ENCODE measurements around the gene ERP44. TPM values are rescaled to one million over a fixed set of nuclear protein-coding genes. Genes with fewer than 3 reads are reported as not detected.

Gene ERP44
- total RNA-seq, 1 donor from 2014 or later, result 27.0 TPM

DNA sequence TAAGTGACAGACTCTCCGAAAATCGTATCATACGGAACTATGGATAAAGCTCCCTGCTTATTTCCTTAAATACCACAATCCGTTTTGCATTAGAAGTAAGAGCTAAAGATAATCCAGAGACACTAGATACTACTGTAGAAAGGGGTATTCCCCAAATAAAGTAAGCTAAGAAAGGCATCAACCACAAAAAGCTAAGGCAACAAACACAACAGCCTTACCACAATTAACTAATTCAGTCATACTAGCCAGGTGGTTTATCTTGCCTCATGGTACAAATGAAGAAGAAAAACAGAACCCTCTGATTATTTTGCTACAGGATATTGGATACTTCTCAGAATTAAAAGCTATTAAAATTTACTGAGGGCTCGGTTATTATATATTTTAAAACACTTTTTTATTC, 14.1 kb downstream of the ERP44 start:
- H3K9ac ChIP-seq (ENCODE audit: low read length), result no peak overlapping the region
- H3K79me2 ChIP-seq (ENCODE audit: insufficient read depth, low read length), result peaks cover 70% of the 10 kb centered on the region
- H3K27ac ChIP-seq (ENCODE audit: low read depth, low read length), result no peak overlapping the region
- H3K9me3 ChIP-seq (ENCODE audit: insufficient read depth, low read depth, low read length), result no peaks in the 10 kb centered on the region
- Mint-ChIP-seq H3K4me3 (ENCODE audit: unreplicated experiment) (no peak overlapping the region), H3K4me1 (ENCODE audit: low read depth, unreplicated experiment) (peaks cover 36% of the 10 kb centered on the region), H3K36me3 (ENCODE audit: low read depth, unreplicated experiment) (no peaks in the 10 kb centered on the region), H3K27ac (ENCODE audit: unreplicated experiment) (no peak overlapping the region), H3K27me3 (ENCODE audit: low read depth, unreplicated experiment) (no peaks in the 10 kb centered on the region), H3K9me3 (ENCODE audit: unreplicated experiment) (no peaks in the 10 kb centered on the region)
- H4K20me1 ChIP-seq (ENCODE audit: insufficient read depth, low read length), result peaks cover 97% of the 10 kb centered on the region
- H3K36me3 ChIP-seq (ENCODE audit: insufficient read depth, low read length), result no peaks in the 10 kb centered on the region
- TF ChIP-seq, protein P1, sequence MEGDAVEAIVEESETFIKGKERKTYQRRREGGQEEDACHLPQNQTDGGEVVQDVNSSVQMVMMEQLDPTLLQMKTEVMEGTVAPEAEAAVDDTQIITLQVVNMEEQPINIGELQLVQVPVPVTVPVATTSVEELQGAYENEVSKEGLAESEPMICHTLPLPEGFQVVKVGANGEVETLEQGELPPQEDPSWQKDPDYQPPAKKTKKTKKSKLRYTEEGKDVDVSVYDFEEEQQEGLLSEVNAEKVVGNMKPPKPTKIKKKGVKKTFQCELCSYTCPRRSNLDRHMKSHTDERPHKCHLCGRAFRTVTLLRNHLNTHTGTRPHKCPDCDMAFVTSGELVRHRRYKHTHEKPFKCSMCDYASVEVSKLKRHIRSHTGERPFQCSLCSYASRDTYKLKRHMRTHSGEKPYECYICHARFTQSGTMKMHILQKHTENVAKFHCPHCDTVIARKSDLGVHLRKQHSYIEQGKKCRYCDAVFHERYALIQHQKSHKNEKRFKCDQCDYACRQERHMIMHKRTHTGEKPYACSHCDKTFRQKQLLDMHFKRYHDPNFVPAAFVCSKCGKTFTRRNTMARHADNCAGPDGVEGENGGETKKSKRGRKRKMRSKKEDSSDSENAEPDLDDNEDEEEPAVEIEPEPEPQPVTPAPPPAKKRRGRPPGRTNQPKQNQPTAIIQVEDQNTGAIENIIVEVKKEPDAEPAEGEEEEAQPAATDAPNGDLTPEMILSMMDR (IDR thresholded peaks at IDR 0.05; ENCODE audit: insufficient read depth, low read depth, low read length), result no peak
- TF ChIP-seq EZH2 (IDR thresholded peaks at IDR 0.05; ENCODE audit: insufficient read depth, low read length), result no peak
- DNase-seq (ENCODE audit: low read depth) (no peak), FAIRE-seq (no peak)
- H2AFZ ChIP-seq (ENCODE audit: low read depth, low read length), result no peak overlapping the region
- peaks cover 5% of the 10 kb centered on the region for H3K27me3 ChIP-seq (ENCODE audit: insufficient read depth, low read length)
- H3K4me2 ChIP-seq (ENCODE audit: low read length), result no peak overlapping the region
- H3K4me3 ChIP-seq (ENCODE audit: insufficient read depth, low read depth, low read length), result no peak overlapping the region
- H3K4me1 ChIP-seq (ENCODE audit: insufficient read depth, low read length), result peaks cover 22% of the 10 kb centered on the region

DNA sequence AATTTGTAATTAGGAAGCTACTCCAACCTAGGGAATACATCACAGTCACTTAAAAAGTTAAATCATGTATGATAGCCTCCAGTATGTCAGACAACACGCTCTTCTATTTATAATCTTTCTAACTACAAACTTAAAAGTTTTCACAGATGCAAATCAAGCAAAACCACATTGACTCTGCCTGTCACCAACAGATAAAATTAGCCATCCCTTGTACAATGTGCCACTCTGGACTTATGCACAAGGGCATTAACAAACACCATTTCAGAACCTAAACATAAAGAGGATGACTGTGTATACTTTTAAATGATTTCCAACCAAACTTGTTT, 14.7 kb downstream of the ERP44 start:
- no peaks in the 10 kb centered on the region for H3K9me3 ChIP-seq (ENCODE audit: insufficient read depth, low read depth, low read length)
- H3K27me3 ChIP-seq (ENCODE audit: insufficient read depth, low read length), result peaks cover 5% of the 10 kb centered on the region
- H3K4me1 Mint-ChIP-seq (ENCODE audit: low read depth, unreplicated experiment), result peaks cover 36% of the 10 kb centered on the region
- H3K36me3 Mint-ChIP-seq (ENCODE audit: low read depth, unreplicated experiment), result no peaks in the 10 kb centered on the region
- H3K9ac ChIP-seq (ENCODE audit: low read length), result no peak overlapping the region
- H4K20me1 ChIP-seq (ENCODE audit: insufficient read depth, low read length), result peaks cover 98% of the 10 kb centered on the region
- no peak overlapping the region for H2AFZ ChIP-seq (ENCODE audit: low read depth, low read length)
- H3K4me1 ChIP-seq (ENCODE audit: insufficient read depth, low read length), result peaks cover 22% of the 10 kb centered on the region
- H3K9me3 Mint-ChIP-seq (ENCODE audit: unreplicated experiment), result no peaks in the 10 kb centered on the region
- no peaks in the 10 kb centered on the region for H3K27me3 Mint-ChIP-seq (ENCODE audit: low read depth, unreplicated experiment)
- FAIRE-seq (no peak), DNase-seq (ENCODE audit: low read depth) (no peak)
- H3K4me3 ChIP-seq (ENCODE audit: insufficient read depth, low read depth, low read length), result no peak overlapping the region
- TF ChIP-seq EZH2 (IDR thresholded peaks at IDR 0.05; ENCODE audit: insufficient read depth, low read length), result no peak
- TF ChIP-seq, protein P1 (IDR thresholded peaks at IDR 0.05; ENCODE audit: insufficient read depth, low read depth, low read length), result no peak
- H3K27ac ChIP-seq (ENCODE audit: low read depth, low read length), result no peak overlapping the region
- H3K4me2 ChIP-seq (ENCODE audit: low read length), result no peak overlapping the region
- peaks cover 70% of the 10 kb centered on the region for H3K79me2 ChIP-seq (ENCODE audit: insufficient read depth, low read length)
- no peaks in the 10 kb centered on the region for H3K36me3 ChIP-seq (ENCODE audit: insufficient read depth, low read length)
- H3K27ac Mint-ChIP-seq (ENCODE audit: unreplicated experiment), result no peak overlapping the region
- no peak overlapping the region for H3K4me3 Mint-ChIP-seq (ENCODE audit: unreplicated experiment)

- no peaks in the 10 kb centered on the region for H3K27me3 Mint-ChIP-seq (ENCODE audit: low read depth, unreplicated experiment)
- no peaks in the 10 kb centered on the region for H3K36me3 ChIP-seq (ENCODE audit: insufficient read depth, low read length)
- no peaks in the 10 kb centered on the region for H3K9me3 Mint-ChIP-seq (ENCODE audit: unreplicated experiment)
- TF ChIP-seq, protein P1 (IDR thresholded peaks at IDR 0.05; ENCODE audit: insufficient read depth, low read depth, low read length), result no peak
- TF ChIP-seq EZH2 (IDR thresholded peaks at IDR 0.05; ENCODE audit: insufficient read depth, low read length), result no peak
- no peak overlapping the region for H2AFZ ChIP-seq (ENCODE audit: low read depth, low read length)
- no peak overlapping the region for H3K4me2 ChIP-seq (ENCODE audit: low read length)
- H3K27ac Mint-ChIP-seq (ENCODE audit: unreplicated experiment), result no peak overlapping the region
- no peaks in the 10 kb centered on the region for H3K36me3 Mint-ChIP-seq (ENCODE audit: low read depth, unreplicated experiment)
- H3K27me3 ChIP-seq (ENCODE audit: insufficient read depth, low read length), result peaks cover 5% of the 10 kb centered on the region
- H3K4me3 ChIP-seq (ENCODE audit: insufficient read depth, low read depth, low read length), result no peak overlapping the region
- peaks cover 68% of the 10 kb centered on the region for H3K79me2 ChIP-seq (ENCODE audit: insufficient read depth, low read length)
- FAIRE-seq, result no peak
- peaks cover 36% of the 10 kb centered on the region for H3K4me1 Mint-ChIP-seq (ENCODE audit: low read depth, unreplicated experiment)
- peaks cover 98% of the 10 kb centered on the region for H4K20me1 ChIP-seq (ENCODE audit: insufficient read depth, low read length)
- no peak overlapping the region for H3K27ac ChIP-seq (ENCODE audit: low read depth, low read length)
- no peak overlapping the region for H3K4me3 Mint-ChIP-seq (ENCODE audit: unreplicated experiment)
- H3K9ac ChIP-seq (ENCODE audit: low read length), result no peak overlapping the region
- no peaks in the 10 kb centered on the region for H3K9me3 ChIP-seq (ENCODE audit: insufficient read depth, low read depth, low read length)
- H3K4me1 ChIP-seq (ENCODE audit: insufficient read depth, low read length), result peaks cover 22% of the 10 kb centered on the region
- no peak for DNase-seq (ENCODE audit: low read depth)
These were observed 15.2 kb downstream of the ERP44 start for GRCh38 chr9:100083448-100084127.

Data from astrocyte (in vitro differentiated cells and primary cell).